K562 (cell line): ENCODE data around the gene PRKCG. TPM values are rescaled to one million over a fixed set of nuclear protein-coding genes. Genes with fewer than 3 reads are reported as not detected.
A peak's percentile ranks its signal among the peaks of the same experiment; 100 is the strongest.
"Not testable (repeated sequence)": the region's sequence is repeated elsewhere in the genome, so short reads cannot be mapped to it uniquely, and the experiment has no call there.

Experiments used
- ATAC-seq: fragments of 200-7000 bp; cut with Tn5 transposase; 3 replicates; pipeline ENCODE4 v1.9.1; 2020; ENCODE audit warnings: moderate library complexity
- BruUV-seq: library from RNA; stranded (reverse); fragments of 400-500 nt; replicated peaks from 2 replicates; lab custom pipeline; 2021; lab: Mats Ljungman, UMichigan
- CTCF ChIA-PET: fragments of 300-600 bp; formaldehyde crosslinking; extraction: SDS; loops from one replicate; lab custom pipeline; 2021; ENCODE audit warnings: low intra/inter-chr PET ratio; lab: Yijun Ruan, JAX
- POLR2A ChIA-PET: fragments of 300-600, 350-650 bp; sonication (Branson Sonifier 250); formaldehyde crosslinking; extraction: SDS; loops from one replicate; lab custom pipeline; 2021; ENCODE audit warnings: antibody characterized with exemption, inconsistent platforms; lab: Yijun Ruan, JAX
- DNase-seq, 4 experiments: peaks; one replicate each; pipeline versions ENCODE4 v3.0.0 to v3.0.0-alpha.2; 2011 to 2018; ENCODE audit warnings: low spot score in 3 of 4, mixed read lengths in 3 of 4; ENCODE audit errors: extremely low read depth in 1 of 4
- FAIRE-seq: peaks from 2 replicates; lab custom pipeline; 2011; peaks lifted over from hg19 to GRCh38; lab: Jason Lieb, UNC
- H2AFZ ChIP-seq: 2 replicates; pipeline ENCODE4 v1.6.0; 2011; ENCODE audit warnings: low read depth, low read length, control low read depth, inconsistent platforms
- H3K27ac ChIP-seq: fragments of 200-600 bp; 3 replicates; pipeline ENCODE4 v1.8.0; 2011; ENCODE audit warnings: low read depth, mild to moderate bottlenecking, control low read depth, inconsistent platforms, low read length, moderate library complexity, mixed read lengths; ENCODE audit errors: extremely low read depth
- H3K27me3 ChIP-seq, 2 experiments: fragments of 300-600 bp in 1 of 2; 2 replicates in 1 of 2; 3 replicates in 1 of 2; pipeline versions ENCODE4 v1.6.0 to v1.8.0; 2011; ENCODE audit warnings: inconsistent platforms in 2 of 2, low read length in 2 of 2, mild to moderate bottlenecking in 1 of 2, mixed read lengths in 1 of 2, moderate library complexity in 1 of 2; ENCODE audit not compliant: control insufficient read depth in 2 of 2, insufficient read depth in 2 of 2
- H3K36me3 ChIP-seq: fragments of 300-600 bp; 3 replicates; pipeline ENCODE4 v1.8.0; 2011; ENCODE audit warnings: mild to moderate bottlenecking, low read length, inconsistent platforms; ENCODE audit not compliant: control insufficient read depth, insufficient read depth
- H3K4me1 ChIP-seq, 2 experiments: fragments of 200-600 bp in 1 of 2; replicated peaks in 1 of 2; 2 replicates in 1 of 2; 3 replicates in 1 of 2; pipeline versions ENCODE4 v1.5.1 to v1.8.0; 2011; ENCODE audit warnings: inconsistent platforms in 2 of 2, low read length in 2 of 2, mild to moderate bottlenecking in 1 of 2, mixed read lengths in 1 of 2, moderate library complexity in 1 of 2; ENCODE audit not compliant: control insufficient read depth in 2 of 2, insufficient read depth in 2 of 2
- H3K4me2 ChIP-seq: 2 replicates; pipeline ENCODE4 v1.6.1; 2011; ENCODE audit warnings: low read length, control low read depth, inconsistent platforms, mixed read lengths; ENCODE audit not compliant: insufficient read depth
- H3K4me3 ChIP-seq: fragments of 200-600 bp; sonication (generic), shearing (Covaris generic); 2 replicates; pipeline ENCODE4 v1.5.1; 2016; ENCODE audit warnings: control low read depth, inconsistent platforms
- H3K79me2 ChIP-seq: fragments of 200-600 bp; 3 replicates; pipeline ENCODE4 v1.8.0; 2011; ENCODE audit warnings: low read length, inconsistent platforms; ENCODE audit not compliant: control insufficient read depth, insufficient read depth
- H3K9ac ChIP-seq, 2 experiments: 2 replicates each; pipeline versions ENCODE4 v1.6.0 to v1.6.1; 2011; ENCODE audit warnings: low read depth in 2 of 2, low read length in 2 of 2, control low read depth in 1 of 2, inconsistent platforms in 1 of 2, mild to moderate bottlenecking in 1 of 2, mixed read lengths in 1 of 2; ENCODE audit not compliant: insufficient read depth in 1 of 2
- H3K9me1 ChIP-seq: one replicate; pipeline ENCODE4 v1.6.0; 2011; ENCODE audit warnings: inconsistent platforms, mild to moderate bottlenecking, low read length, moderate library complexity; ENCODE audit not compliant: control insufficient read depth, insufficient read depth
- H3K9me3 ChIP-seq: replicated peaks from 2 replicates; pipeline ENCODE4 v1.5.1; 2011; ENCODE audit warnings: low read depth, low read length, inconsistent platforms; ENCODE audit not compliant: control insufficient read depth, insufficient read depth
- H4K20me1 ChIP-seq: replicated peaks from 2 replicates; pipeline ENCODE4 v1.6.1; 2011; ENCODE audit warnings: low read length, inconsistent platforms, mixed read lengths; ENCODE audit not compliant: control insufficient read depth, insufficient read depth
- CEBPG ChIP-seq, 3 experiments: fragments of 200-800 bp in 1 of 3; sonication (Bioruptor generic) in 1 of 3; sonication (generic) in 1 of 3; formaldehyde crosslinking in 1 of 3; IDR thresholded peaks in 2 of 3; conservative IDR thresholded peaks in 1 of 3; 2 replicates each; pipeline versions ENCODE4 v1.6.1 to v1.8.0; 2016 to 2022; ENCODE audit warnings: missing compliant biosample characterization in 2 of 3, missing genetic modification characterization in 2 of 3, mild to moderate bottlenecking in 1 of 3, missing genetic modification reagents in 1 of 3
- FOSL1 ChIP-seq: fragments of 200-800 bp; sonication (Bioruptor generic); conservative IDR thresholded peaks from 2 replicates; pipeline ENCODE4 v1.6.1; 2016; ENCODE audit warnings: missing genetic modification characterization, missing compliant biosample characterization
- ZNF384 ChIP-seq: IDR thresholded peaks from 2 replicates; pipeline ENCODE4 v1.6.1; 2012; ENCODE audit warnings: low read depth, low read length, improper control_type of control experiment
- WGBS: fragments of 100-300 bp; shearing (Covaris generic); methylation state at CpG from one replicate; pipeline ENCODE4 v1.1.6; 2016; ENCODE audit warnings: low coverage, mixed read lengths; ENCODE audit not compliant: insufficient coverage; ENCODE audit errors: missing lambda C conversion rate; 5-methylcytosine and 5-hydroxymethylcytosine counted together
- in situ Hi-C: fragments of 300-500 bp; cut with MboI; formaldehyde crosslinking; loops from 4 replicates; pipeline ENCODE4 v1.15.0; 2018; ENCODE audit warnings: inconsistent platforms, mixed read lengths
- intact Hi-C: fragments of 100-400 bp; cut with micrococcal nuclease; formaldehyde crosslinking; loops from 2 replicates; pipeline ENCODE4 v1.14.2; 2022
- polyA plus RNA-seq, 8 experiments: library from polyadenylated mRNA; depleted of rRNA in 4 of 8; stranded (reverse) in 5 of 8; unstranded in 3 of 8; fragments of >200 nt; fragmentation: Nextera tagmentation in 2 of 8; fragmentation: Illumina TruSeq in 1 of 8; extraction: Ambion mirVana in 2 of 8; extraction: Trizol in 1 of 8; gene quantifications; 2 replicates each; pipeline versions ENCODE4 v1.2.1 to v1.2.3, GENCODE V29; 2011 to 2014; ENCODE audit warnings: inconsistent platforms in 1 of 8, missing spikeins in 1 of 8
- total RNA-seq, 7 experiments: library from RNA; depleted of rRNA in 6 of 7; stranded (reverse); fragments of >200 nt in 6 of 7; fragmentation: Illumina TruSeq in 2 of 7; extraction: Trizol in 2 of 7; gene quantifications; 2 replicates each; pipeline versions ENCODE4 v1.2.1 to v1.2.3, GENCODE V29; 2011 to 2021; ENCODE audit warnings: low replicate concordance in 1 of 7
- TF ChIP-seq, protein P1 (sequence below), 2 experiments: fragments of 450-650 bp in 1 of 2; sonication (generic) in 1 of 2; formaldehyde crosslinking in 1 of 2; IDR thresholded peaks in 1 of 2; conservative IDR thresholded peaks in 1 of 2; 2 replicates each; pipeline versions ENCODE4 v1.6.1 to v1.8.1; 2016 to 2023; ENCODE audit warnings: mild to moderate bottlenecking in 2 of 2, moderate library complexity in 2 of 2, inconsistent platforms in 1 of 2, missing genetic modification reagents in 1 of 2

Gene PRKCG
- total and polyA plus RNA-seq, 9 of the 15 experiments (the other 6 are each of a cell fraction or from before 2014, with no cell fraction given) = not detected

DNA sequence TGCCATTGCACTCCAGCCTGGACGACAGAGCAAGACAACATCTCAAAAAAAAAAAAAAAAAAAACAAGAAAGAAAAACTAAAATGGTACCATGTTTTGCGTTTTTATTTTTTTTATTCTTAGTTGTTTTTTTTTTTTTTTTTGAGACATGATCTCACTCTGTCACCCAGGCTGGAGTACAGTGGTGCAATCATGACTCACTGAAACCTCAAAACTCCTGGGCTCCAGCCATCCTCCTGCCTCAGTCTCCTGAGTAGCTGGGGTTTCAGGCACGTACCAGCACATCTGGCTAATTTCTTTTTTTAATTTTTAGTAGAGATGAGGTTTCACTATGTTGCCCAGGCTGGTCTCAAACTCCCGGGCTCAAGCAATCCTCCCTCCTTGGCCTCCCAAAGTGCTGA is 41.1 kb upstream of the PRKCG start:
- not testable (repeated sequence) for H3K36me3 ChIP-seq; DNase-seq; BruUV-seq; H3K4me2 ChIP-seq; FAIRE-seq; H3K9me1 ChIP-seq; H4K20me1 ChIP-seq; H3K4me3 ChIP-seq; H3K27ac ChIP-seq; ATAC-seq; H3K9ac ChIP-seq; H3K79me2 ChIP-seq; H2AFZ ChIP-seq; H3K4me1 ChIP-seq; H3K9me3 ChIP-seq; H3K27me3 ChIP-seq; TF ChIP-seq CEBPG (tag; conservative IDR thresholded peaks at IDR 0.05 in 1 of 2, IDR thresholded peaks at IDR 0.05 in 1 of 2)
- TF ChIP-seq CEBPG (CRISPR knock-in tag; IDR thresholded peaks at IDR 0.05) (0 out of 2 replicates have a peak, but pooled peaks have one; percentile 11), FOSL1 (tag) (peak; percentile 68), ZNF384 (peak; percentile 62)
- TF ChIP-seq, protein P1, sequence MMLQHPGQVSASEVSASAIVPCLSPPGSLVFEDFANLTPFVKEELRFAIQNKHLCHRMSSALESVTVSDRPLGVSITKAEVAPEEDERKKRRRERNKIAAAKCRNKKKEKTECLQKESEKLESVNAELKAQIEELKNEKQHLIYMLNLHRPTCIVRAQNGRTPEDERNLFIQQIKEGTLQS (IDR thresholded peaks at IDR 0.05) = 0 out of 2 replicates have a peak, but pooled peaks have one; percentile 40
- TF ChIP-seq, protein P1 (CRISPR knock-in tag; conservative IDR thresholded peaks at IDR 0.05) = not testable (repeated sequence)
- intact Hi-C loops (loop anchor here (10.0 kb wide), 1 partner anchor 46 kb away; no protein-coding TSS in a partner anchor), in situ Hi-C loops (loop anchor here (5.0 kb wide), 1 partner anchor 181 kb away; no protein-coding TSS in a partner anchor)
- WGBS = 6% methylated on average over 2 of the region's 4 CpGs
- CTCF ChIA-PET = interaction anchor here (0.6 to 2.1 kb wide), 2 partner anchors 48 to 189 kb away, joined by 3 to 18 read pairs; no protein-coding TSS in a partner anchor
- POLR2A ChIA-PET = interaction anchor here (0.6 kb wide), 1 partner anchor 189 kb away, joined by 3 read pairs; no protein-coding TSS in a partner anchor
